DMS114 treated with DMSO at 0.1 percent for 48 hours (cell line): ENCODE results near the gene ADSS2.
"Not testable (repeated sequence)": the region's sequence is repeated elsewhere in the genome, so short reads cannot be mapped to it uniquely, and the experiment has no call there.

Experiments used
- DNase-seq: peaks from one replicate; lab custom pipeline; 2025; ENCODE audit not compliant: unreplicated experiment; lab: John Stamatoyannopoulos, UW

ADSS2 gene

GRCh38 chr1:244368279-244368678, 83.4 kb downstream of the ADSS2 start:
- DNase-seq: no peak

DNA sequence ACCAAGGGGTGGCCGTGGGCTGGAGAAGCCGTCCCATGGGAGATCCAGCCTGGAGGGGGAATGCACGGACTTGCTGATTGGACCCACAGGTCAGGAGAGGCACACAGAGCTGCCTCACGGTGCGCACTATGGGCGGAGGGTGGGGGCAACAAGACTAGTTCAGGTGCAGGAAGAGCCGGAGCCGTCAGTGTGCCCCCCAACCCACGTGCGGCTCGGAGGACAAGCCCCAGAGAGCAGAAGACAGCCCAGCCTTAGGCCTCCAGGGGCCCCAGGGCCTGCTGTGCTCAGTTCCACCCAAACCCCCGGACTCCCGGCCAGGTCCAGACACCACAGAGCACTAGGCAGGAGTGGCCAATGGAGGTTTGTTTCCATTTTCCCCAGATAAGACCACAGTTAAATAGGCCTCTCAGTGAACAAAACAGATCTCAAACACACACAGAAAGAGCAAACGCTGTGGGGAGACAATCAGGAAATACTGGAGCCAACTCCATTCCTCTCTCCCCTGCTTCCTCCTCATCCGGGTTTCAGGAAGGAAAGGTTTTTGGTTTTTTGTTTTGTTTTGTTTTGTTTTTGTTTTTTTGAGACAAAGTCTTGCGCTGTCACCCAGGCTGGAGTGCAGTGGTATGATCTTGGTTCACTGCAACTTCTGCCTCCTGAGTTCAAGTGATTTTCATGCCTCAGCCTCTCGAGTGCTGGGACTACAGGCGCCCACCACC, 84.2 kb downstream of the ADSS2 start:
- no peak for DNase-seq

- no peak for DNase-seq
Observed at GRCh38 chr1:244365809-244366208, 85.9 kb downstream of the ADSS2 start.

DNA sequence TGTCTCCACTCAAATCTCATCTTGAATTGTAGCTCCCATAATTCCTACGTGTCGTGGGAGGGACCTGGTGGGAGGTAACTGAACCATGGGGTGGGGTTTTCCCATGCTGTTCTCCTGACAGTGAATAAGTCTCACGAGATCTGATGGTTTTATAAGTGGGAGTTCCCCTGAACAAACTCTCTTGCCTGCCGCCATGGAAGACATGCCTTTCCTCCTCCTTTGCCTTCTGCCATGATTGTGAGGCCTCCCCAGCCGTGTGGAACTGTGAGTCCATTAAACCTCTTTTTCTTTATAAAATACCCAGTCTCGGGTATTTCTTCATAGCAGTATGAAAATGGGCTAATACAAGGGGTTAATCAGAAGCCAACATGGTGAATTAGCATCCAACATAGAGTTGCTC, 86.4 kb downstream of the ADSS2 start:
- DNase-seq: not testable (repeated sequence)

- no peak for DNase-seq
Observed at GRCh38 chr1:244362476-244362875, 89.2 kb downstream of the ADSS2 start.

- no peak for DNase-seq
Observed at GRCh38 chr1:244361764-244362473, 89.8 kb downstream of the ADSS2 start.
